GM23338 (cell line): Measurements from ENCODE around the gene SPINT1. TPM values are rescaled to one million over a fixed set of nuclear protein-coding genes. Genes with fewer than 3 reads are reported as not detected.

ENCODE experiments used
- ATAC-seq: fragments of 200-7000 bp; cut with Tn5 transposase; 3 replicates; pipeline ENCODE4 v1.9.1; 2020
- DNase-seq: peaks from one replicate; pipeline ENCODE4 v3.0.0-alpha.2; 2015; ENCODE audit warnings: low spot score
- H2AFZ ChIP-seq: fragments of 200-600 bp; sonication (generic); 2 replicates; pipeline ENCODE4 v1.8.0; 2016; ENCODE audit warnings: antibody characterized with exemption, mild to moderate bottlenecking, moderate library complexity
- H3F3A ChIP-seq: fragments of 200-600 bp; sonication (generic); replicated peaks from 2 replicates; pipeline ENCODE4 v1.8.0; 2017; ENCODE audit warnings: antibody characterized with exemption, mixed run types, low read depth
- H3K27ac ChIP-seq: fragments of 200-600 bp; sonication (generic); 2 replicates; pipeline ENCODE4 v1.6.1; 2016; ENCODE audit warnings: low read depth
- H3K27me3 ChIP-seq: fragments of 200-600 bp; sonication (generic); 2 replicates; pipeline ENCODE4 v1.8.0; 2016; ENCODE audit warnings: mild to moderate bottlenecking, mixed run types, moderate library complexity; ENCODE audit not compliant: insufficient read depth
- H3K36me3 ChIP-seq: fragments of 200-600 bp; sonication (generic); 2 replicates; pipeline ENCODE4 v1.8.0; 2016; ENCODE audit warnings: mild to moderate bottlenecking; ENCODE audit not compliant: insufficient read depth
- H3K4me1 ChIP-seq: fragments of 200-600 bp; sonication (generic); 2 replicates; pipeline ENCODE4 v1.8.0; 2016; ENCODE audit warnings: mild to moderate bottlenecking, moderate library complexity; ENCODE audit not compliant: insufficient read depth
- H3K4me2 ChIP-seq: fragments of 200-600 bp; sonication (generic); 2 replicates; pipeline ENCODE4 v1.7.1; 2017; ENCODE audit warnings: mixed run types
- H3K4me3 ChIP-seq: fragments of 200-600 bp; sonication (generic); 2 replicates; pipeline ENCODE4 v1.6.1; 2016; ENCODE audit warnings: mixed run types
- H3K79me2 ChIP-seq: fragments of 200-600 bp; sonication (generic); replicated peaks from 2 replicates; pipeline ENCODE4 v1.8.0; 2017; ENCODE audit warnings: mild to moderate bottlenecking; ENCODE audit not compliant: insufficient read depth
- H3K9me2 ChIP-seq: fragments of 200-600 bp; sonication (generic); 2 replicates; pipeline ENCODE4 v1.8.0; 2017; ENCODE audit not compliant: insufficient read depth
- H4K20me1 ChIP-seq: fragments of 200-600 bp; sonication (generic); replicated peaks from 2 replicates; pipeline ENCODE4 v1.8.0; 2017; ENCODE audit warnings: mild to moderate bottlenecking; ENCODE audit not compliant: insufficient read depth
- H3K27ac Mint-ChIP-seq: 2 replicates; pipeline ENCODE4 v1.8.0; 2020; ENCODE audit warnings: inconsistent platforms, mild to moderate bottlenecking, moderate library complexity, mixed read lengths
- H3K27me3 Mint-ChIP-seq: 3 replicates; pipeline ENCODE4 v1.8.0; 2022; ENCODE audit warnings: low read depth, mild to moderate bottlenecking, moderate library complexity, mixed read lengths, inconsistent platforms; ENCODE audit not compliant: insufficient read depth, poor library complexity
- H3K36me3 Mint-ChIP-seq: 3 replicates; pipeline ENCODE4 v1.8.0; 2021; ENCODE audit warnings: low read depth, mild to moderate bottlenecking, inconsistent platforms, moderate library complexity, mixed read lengths
- H3K4me1 Mint-ChIP-seq: 3 replicates; pipeline ENCODE4 v1.8.0; 2020; ENCODE audit warnings: mild to moderate bottlenecking, inconsistent platforms, mixed read lengths
- H3K4me3 Mint-ChIP-seq: 3 replicates; pipeline ENCODE4 v1.8.0; 2021; ENCODE audit warnings: moderate library complexity, mild to moderate bottlenecking, inconsistent platforms, mixed read lengths
- H3K9me3 Mint-ChIP-seq: 3 replicates; pipeline ENCODE4 v1.8.0; 2020; ENCODE audit warnings: moderate library complexity, mild to moderate bottlenecking, inconsistent platforms, mixed read lengths
- CREB1 ChIP-seq: fragments of 250-450 bp; sonication (Bioruptor Pico); IDR thresholded peaks from 2 replicates; pipeline ENCODE4 v1.5.0; 2020; ENCODE audit warnings: low read depth, mild to moderate bottlenecking, moderate library complexity
- ETS1 ChIP-seq: IDR thresholded peaks from 2 replicates; pipeline ENCODE4 v1.6.1; 2016; ENCODE audit warnings: antibody characterized with exemption
- EZH2 ChIP-seq: fragments of 200-600 bp; sonication (generic); IDR thresholded peaks from one replicate; pipeline ENCODE4 v1.8.0; 2017; ENCODE audit warnings: antibody characterized with exemption, mild to moderate bottlenecking, low read depth; ENCODE audit not compliant: unreplicated experiment
- EZH2phosphoT487 ChIP-seq: fragments of 200-600 bp; sonication (generic); IDR thresholded peaks from one replicate; pipeline ENCODE4 v1.8.1; 2018; ENCODE audit warnings: antibody characterized with exemption; ENCODE audit not compliant: unreplicated experiment
- JUNB ChIP-seq: IDR thresholded peaks from one replicate; pipeline ENCODE4 v1.6.1; 2016; ENCODE audit warnings: antibody characterized with exemption; ENCODE audit not compliant: unreplicated experiment
- NANOG ChIP-seq: IDR thresholded peaks from 2 replicates; pipeline ENCODE4 v1.6.1; 2016; ENCODE audit warnings: antibody characterized with exemption, borderline replicate concordance
- STAT1 ChIP-seq: IDR thresholded peaks from one replicate; pipeline ENCODE4 v1.6.1; 2016; ENCODE audit warnings: antibody characterized with exemption; ENCODE audit not compliant: unreplicated experiment
- ZNF114 ChIP-seq: fragments of 250-450 bp; sonication (Bioruptor Pico); IDR thresholded peaks from 2 replicates; pipeline ENCODE4 v1.5.0; 2020; ENCODE audit warnings: mild to moderate bottlenecking, moderate library complexity
- ZNF331 ChIP-seq: fragments of 250-450 bp; sonication (Bioruptor Pico); IDR thresholded peaks from 2 replicates; pipeline ENCODE4 v1.5.0; 2020; ENCODE audit warnings: low read depth, mild to moderate bottlenecking, moderate library complexity
- polyA plus RNA-seq: library from polyadenylated mRNA; unstranded; fragments of >200 nt; fragmentation: Nextera tagmentation; extraction: Ambion mirVana; gene quantifications from 2 replicates; pipeline ENCODE4 v1.2.1, GENCODE V29; 2016
- total RNA-seq: library from RNA; depleted of rRNA; stranded (reverse); fragments of >200 nt; shearing (Covaris generic); gene quantifications from 2 replicates; pipeline ENCODE4 v1.2.3, GENCODE V29; 2014
- TF ChIP-seq, protein P1 (sequence below): fragments of 250-450 bp; sonication (Bioruptor Pico); IDR thresholded peaks from 2 replicates; pipeline ENCODE4 v1.5.0; 2020; ENCODE audit warnings: mild to moderate bottlenecking, moderate library complexity

The SPINT1 gene
- total and polyA plus RNA-seq, 2 experiments from 2014 or later, result 41.3 to 253 TPM

DNA sequence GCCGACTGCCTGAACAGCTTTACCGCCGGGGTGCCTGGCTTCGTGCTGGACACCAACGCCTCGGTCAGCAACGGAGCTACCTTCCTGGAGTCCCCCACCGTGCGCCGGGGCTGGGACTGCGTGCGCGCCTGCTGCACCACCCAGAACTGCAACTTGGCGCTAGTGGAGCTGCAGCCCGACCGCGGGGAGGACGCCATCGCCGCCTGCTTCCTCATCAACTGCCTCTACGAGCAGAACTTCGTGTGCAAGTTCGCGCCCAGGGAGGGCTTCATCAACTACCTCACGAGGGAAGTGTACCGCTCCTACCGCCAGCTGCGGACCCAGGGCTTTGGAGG, 815 bp downstream of the SPINT1 start:
- Histone ChIP-seq H3K4me2 (peak overlapping the region; percentile 100), H2AFZ (peak overlapping the region; percentile 74), H3K4me3 (peak overlapping the region; percentile 97), H3K27me3 (0 out of 2 replicates have a peak, but pooled peaks cover 4% of the 10 kb centered on the region), H3K9me2 (no peaks in the 10 kb centered on the region), H3K79me2 (peaks cover 54% of the 10 kb centered on the region), H3K4me1 (peaks cover 36% of the 10 kb centered on the region), H3K36me3 (peaks cover 2% of the 10 kb centered on the region), H4K20me1 (peaks cover 32% of the 10 kb centered on the region), H3F3A (peaks cover 7% of the 10 kb centered on the region; the same call in 1 of the 2 replicates), H3K27ac (peak overlapping the region; percentile 74; the same call in 1 of the 2 replicates)
- DNase-seq, result peak; percentile 59
- Mint-ChIP-seq H3K9me3 (0 out of 3 replicates have a peak, but pooled peaks cover 3% of the 10 kb centered on the region), H3K4me1 (peaks cover 42% of the 10 kb centered on the region), H3K4me3 (peak overlapping the region; percentile 99), H3K27ac (peak overlapping the region; percentile 95), H3K27me3 (peaks cover 24% of the 10 kb centered on the region), H3K36me3 (peaks cover 43% of the 10 kb centered on the region)
- peak; percentile 33 for ATAC-seq
- TF ChIP-seq ZNF331 (CRISPR knock-in tag) (no peak), NANOG (no peak), ETS1 (no peak), JUNB (no peak), STAT1 (no peak), EZH2phosphoT487 (no peak), CREB1 (CRISPR knock-in tag) (no peak), ZNF114 (CRISPR knock-in tag) (no peak), EZH2 (no peak)
- TF ChIP-seq, protein P1, sequence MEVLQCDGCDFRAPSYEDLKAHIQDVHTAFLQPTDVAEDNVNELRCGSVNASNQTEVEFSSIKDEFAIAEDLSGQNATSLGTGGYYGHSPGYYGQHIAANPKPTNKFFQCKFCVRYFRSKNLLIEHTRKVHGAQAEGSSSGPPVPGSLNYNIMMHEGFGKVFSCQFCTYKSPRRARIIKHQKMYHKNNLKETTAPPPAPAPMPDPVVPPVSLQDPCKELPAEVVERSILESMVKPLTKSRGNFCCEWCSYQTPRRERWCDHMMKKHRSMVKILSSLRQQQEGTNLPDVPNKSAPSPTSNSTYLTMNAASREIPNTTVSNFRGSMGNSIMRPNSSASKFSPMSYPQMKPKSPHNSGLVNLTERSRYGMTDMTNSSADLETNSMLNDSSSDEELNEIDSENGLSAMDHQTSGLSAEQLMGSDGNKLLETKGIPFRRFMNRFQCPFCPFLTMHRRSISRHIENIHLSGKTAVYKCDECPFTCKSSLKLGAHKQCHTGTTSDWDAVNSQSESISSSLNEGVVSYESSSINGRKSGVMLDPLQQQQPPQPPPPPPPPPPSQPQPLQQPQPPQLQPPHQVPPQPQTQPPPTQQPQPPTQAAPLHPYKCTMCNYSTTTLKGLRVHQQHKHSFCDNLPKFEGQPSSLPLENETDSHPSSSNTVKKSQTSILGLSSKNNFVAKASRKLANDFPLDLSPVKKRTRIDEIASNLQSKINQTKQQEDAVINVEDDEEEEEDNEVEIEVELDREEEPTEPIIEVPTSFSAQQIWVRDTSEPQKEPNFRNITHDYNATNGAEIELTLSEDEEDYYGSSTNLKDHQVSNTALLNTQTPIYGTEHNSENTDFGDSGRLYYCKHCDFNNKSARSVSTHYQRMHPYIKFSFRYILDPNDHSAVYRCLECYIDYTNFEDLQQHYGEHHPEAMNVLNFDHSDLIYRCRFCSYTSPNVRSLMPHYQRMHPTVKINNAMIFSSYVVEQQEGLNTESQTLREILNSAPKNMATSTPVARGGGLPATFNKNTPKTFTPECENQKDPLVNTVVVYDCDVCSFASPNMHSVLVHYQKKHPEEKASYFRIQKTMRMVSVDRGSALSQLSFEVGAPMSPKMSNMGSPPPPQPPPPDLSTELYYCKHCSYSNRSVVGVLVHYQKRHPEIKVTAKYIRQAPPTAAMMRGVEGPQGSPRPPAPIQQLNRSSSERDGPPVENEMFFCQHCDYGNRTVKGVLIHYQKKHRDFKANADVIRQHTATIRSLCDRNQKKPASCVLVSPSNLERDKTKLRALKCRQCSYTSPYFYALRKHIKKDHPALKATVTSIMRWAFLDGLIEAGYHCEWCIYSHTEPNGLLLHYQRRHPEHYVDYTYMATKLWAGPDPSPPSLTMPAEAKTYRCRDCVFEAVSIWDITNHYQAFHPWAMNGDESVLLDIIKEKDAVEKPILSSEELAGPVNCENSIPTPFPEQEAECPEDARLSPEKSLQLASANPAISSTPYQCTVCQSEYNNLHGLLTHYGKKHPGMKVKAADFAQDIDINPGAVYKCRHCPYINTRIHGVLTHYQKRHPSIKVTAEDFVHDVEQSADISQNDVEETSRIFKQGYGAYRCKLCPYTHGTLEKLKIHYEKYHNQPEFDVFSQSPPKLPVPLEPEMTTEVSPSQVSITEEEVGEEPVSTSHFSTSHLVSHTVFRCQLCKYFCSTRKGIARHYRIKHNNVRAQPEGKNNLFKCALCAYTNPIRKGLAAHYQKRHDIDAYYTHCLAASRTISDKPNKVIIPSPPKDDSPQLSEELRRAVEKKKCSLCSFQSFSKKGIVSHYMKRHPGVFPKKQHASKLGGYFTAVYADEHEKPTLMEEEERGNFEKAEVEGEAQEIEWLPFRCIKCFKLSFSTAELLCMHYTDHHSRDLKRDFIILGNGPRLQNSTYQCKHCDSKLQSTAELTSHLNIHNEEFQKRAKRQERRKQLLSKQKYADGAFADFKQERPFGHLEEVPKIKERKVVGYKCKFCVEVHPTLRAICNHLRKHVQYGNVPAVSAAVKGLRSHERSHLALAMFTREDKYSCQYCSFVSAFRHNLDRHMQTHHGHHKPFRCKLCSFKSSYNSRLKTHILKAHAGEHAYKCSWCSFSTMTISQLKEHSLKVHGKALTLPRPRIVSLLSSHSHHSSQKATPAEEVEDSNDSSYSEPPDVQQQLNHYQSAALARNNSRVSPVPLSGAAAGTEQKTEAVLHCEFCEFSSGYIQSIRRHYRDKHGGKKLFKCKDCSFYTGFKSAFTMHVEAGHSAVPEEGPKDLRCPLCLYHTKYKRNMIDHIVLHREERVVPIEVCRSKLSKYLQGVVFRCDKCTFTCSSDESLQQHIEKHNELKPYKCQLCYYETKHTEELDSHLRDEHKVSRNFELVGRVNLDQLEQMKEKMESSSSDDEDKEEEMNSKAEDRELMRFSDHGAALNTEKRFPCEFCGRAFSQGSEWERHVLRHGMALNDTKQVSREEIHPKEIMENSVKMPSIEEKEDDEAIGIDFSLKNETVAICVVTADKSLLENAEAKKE, result no peak
